Ascending aorta (tissue), 2 donors: ENCODE data around the gene S100A9. TPM values are rescaled to one million over a fixed set of nuclear protein-coding genes. Genes with fewer than 3 reads are reported as not detected.

Experiments used
- DNase-seq, 2 donors: peaks; one replicate each; pipeline ENCODE4 v3.0.0-alpha.2; 2019; ENCODE audit warnings: low spot score in 2 of 2
- H3K27ac ChIP-seq, 2 donors: fragments of 200-600 bp; sonication (generic); one replicate each; pipeline ENCODE4 v1.5.1; 2016 to 2017; ENCODE audit warnings: mild to moderate bottlenecking in 1 of 2
- H3K27me3 ChIP-seq: fragments of 200-600 bp; sonication (generic); one replicate; pipeline ENCODE4 v1.5.1; 2017
- H3K36me3 ChIP-seq, 2 donors: fragments of 200-600 bp; sonication (generic); one replicate each; pipeline ENCODE4 v1.5.1; 2016
- H3K4me1 ChIP-seq, 2 donors: fragments of 200-600 bp; sonication (generic); one replicate each; pipeline ENCODE4 v1.5.1; 2016 to 2017; ENCODE audit warnings: mild to moderate bottlenecking in 1 of 2
- H3K4me3 ChIP-seq, 2 donors: fragments of 200-600 bp; sonication (generic); one replicate each; pipeline ENCODE4 v1.5.1; 2016 to 2017; ENCODE audit warnings: mild to moderate bottlenecking in 1 of 2
- H3K9me3 ChIP-seq, 2 donors: fragments of 200-600 bp; sonication (generic); one replicate each; pipeline ENCODE4 v1.5.1; 2016
- intact Hi-C: fragments of 100-400 bp; cut with DNase I; formaldehyde crosslinking; loops from one replicate; pipeline ENCODE4 v1.15.1; 2023
- total RNA-seq: library from RNA; depleted of rRNA; stranded (reverse); fragments of >200 nt; gene quantifications from one replicate; pipeline ENCODE4 v1.1.0, GENCODE V29; 2016
- TF ChIP-seq, protein P1 (sequence below), 3 experiments: fragments of 200-600 bp in 2 of 3; fragments of 450-650 bp in 1 of 3; sonication (generic) in 2 of 3; IDR thresholded peaks; one replicate each; pipeline ENCODE4 v1.5.1; 2016 to 2019; ENCODE audit warnings: antibody characterized with exemption in 3 of 3, mild to moderate bottlenecking in 1 of 3, moderate library complexity in 1 of 3

The S100A9 gene
- total RNA-seq, 1 donor from 2014 or later, result 764 TPM

DNA sequence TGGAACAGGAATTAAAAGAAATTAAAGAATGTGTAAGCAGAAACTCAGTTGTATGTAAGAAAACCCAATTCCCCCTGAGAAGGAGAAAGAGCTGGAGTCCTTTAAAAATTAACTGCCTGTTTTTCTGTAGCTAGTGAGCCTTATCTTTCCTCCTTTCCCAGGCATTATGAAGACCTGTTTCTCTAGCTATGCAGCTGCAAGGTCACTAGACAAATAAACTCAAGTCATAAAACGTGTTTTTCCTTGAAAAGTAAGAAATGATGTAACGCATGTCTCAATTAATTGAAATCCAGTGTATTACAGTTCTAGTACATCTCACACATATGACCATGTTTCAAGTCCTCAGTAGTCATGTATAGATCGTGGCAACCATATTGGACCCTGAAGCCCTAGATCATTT is 12.5 kb downstream of the S100A9 start:
- Histone ChIP-seq H3K27me3 (no peaks in the 10 kb centered on the region), H3K27ac (no peak overlapping the region), H3K4me1 (no peaks in the 10 kb centered on the region), H3K9me3 (no peaks in the 10 kb centered on the region), H3K36me3 (no peaks in the 10 kb centered on the region), H3K4me3 (no peak overlapping the region)
- no peak for DNase-seq
- intact Hi-C loops, result no loop called here
- TF ChIP-seq, protein P1, sequence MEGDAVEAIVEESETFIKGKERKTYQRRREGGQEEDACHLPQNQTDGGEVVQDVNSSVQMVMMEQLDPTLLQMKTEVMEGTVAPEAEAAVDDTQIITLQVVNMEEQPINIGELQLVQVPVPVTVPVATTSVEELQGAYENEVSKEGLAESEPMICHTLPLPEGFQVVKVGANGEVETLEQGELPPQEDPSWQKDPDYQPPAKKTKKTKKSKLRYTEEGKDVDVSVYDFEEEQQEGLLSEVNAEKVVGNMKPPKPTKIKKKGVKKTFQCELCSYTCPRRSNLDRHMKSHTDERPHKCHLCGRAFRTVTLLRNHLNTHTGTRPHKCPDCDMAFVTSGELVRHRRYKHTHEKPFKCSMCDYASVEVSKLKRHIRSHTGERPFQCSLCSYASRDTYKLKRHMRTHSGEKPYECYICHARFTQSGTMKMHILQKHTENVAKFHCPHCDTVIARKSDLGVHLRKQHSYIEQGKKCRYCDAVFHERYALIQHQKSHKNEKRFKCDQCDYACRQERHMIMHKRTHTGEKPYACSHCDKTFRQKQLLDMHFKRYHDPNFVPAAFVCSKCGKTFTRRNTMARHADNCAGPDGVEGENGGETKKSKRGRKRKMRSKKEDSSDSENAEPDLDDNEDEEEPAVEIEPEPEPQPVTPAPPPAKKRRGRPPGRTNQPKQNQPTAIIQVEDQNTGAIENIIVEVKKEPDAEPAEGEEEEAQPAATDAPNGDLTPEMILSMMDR (IDR thresholded peaks at IDR 0.05), result no peak

GRCh38 chr1:153371231-153371630 is 13.6 kb downstream of the S100A9 start:
- no peak overlapping the region for H3K27ac ChIP-seq
- no peaks in the 10 kb centered on the region for H3K27me3 ChIP-seq
- H3K9me3 ChIP-seq, result no peaks in the 10 kb centered on the region
- no peaks in the 10 kb centered on the region for H3K4me1 ChIP-seq
- no peak overlapping the region for H3K4me3 ChIP-seq
- no peak for DNase-seq
- intact Hi-C loops, result no loop called here
- TF ChIP-seq, protein P1 (IDR thresholded peaks at IDR 0.05), result no peak
- H3K36me3 ChIP-seq, result no peaks in the 10 kb centered on the region

DNA sequence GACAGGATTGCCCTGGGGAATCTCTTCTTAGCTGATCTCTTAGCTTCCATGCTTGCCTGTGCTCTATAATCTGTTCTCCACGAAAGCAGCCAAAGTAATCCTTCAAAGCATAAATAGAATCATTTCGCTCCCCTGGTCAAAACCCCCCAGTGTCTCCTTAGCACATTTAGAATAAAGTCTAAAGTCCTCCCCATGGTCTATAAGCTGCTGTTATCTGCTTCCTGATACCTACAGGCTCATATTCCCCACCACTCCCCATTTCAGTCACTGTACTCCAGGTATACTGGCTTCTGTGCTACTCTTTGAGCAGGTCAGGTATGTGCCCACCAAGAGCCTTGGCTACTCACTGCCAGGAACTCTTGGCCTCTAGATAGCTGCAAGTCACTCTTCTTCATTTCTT is 14.9 kb downstream of the S100A9 start:
- DNase-seq, result no peak
- no peaks in the 10 kb centered on the region for H3K9me3 ChIP-seq
- H3K4me3 ChIP-seq, result no peak overlapping the region
- no peaks in the 10 kb centered on the region for H3K4me1 ChIP-seq
- H3K27me3 ChIP-seq, result no peaks in the 10 kb centered on the region
- intact Hi-C loops, result no loop called here
- H3K27ac ChIP-seq, result no peak overlapping the region
- no peaks in the 10 kb centered on the region for H3K36me3 ChIP-seq
- TF ChIP-seq, protein P1 (IDR thresholded peaks at IDR 0.05), result no peak

DNA sequence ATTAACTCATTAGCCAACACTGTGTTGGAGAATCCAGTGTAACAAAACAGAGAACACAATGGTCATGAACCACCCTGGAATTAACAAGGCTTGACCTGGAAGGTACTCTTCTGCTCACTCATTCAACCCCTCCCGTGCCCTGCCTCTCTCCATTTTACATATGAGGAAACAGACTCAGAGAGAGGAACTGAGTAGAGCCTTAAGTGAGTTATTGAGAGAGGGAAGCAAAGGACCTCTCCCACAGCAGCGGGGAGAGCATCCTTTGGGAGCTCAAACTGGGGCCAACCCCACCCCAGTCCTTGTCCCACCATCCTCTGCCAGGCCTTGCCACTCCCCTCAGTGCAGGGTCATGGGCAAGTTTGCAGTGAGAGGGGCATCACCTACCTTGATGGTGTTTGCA is 16.4 kb downstream of the S100A9 start:
- Histone ChIP-seq H3K36me3 (no peaks in the 10 kb centered on the region), H3K27ac (no peak overlapping the region), H3K4me3 (no peak overlapping the region), H3K27me3 (no peaks in the 10 kb centered on the region), H3K4me1 (no peaks in the 10 kb centered on the region), H3K9me3 (no peaks in the 10 kb centered on the region)
- TF ChIP-seq, protein P1 (IDR thresholded peaks at IDR 0.05), result no peak
- intact Hi-C loops, result no loop called here
- peak in 1 of 2 donors; percentile 56 for DNase-seq

DNA sequence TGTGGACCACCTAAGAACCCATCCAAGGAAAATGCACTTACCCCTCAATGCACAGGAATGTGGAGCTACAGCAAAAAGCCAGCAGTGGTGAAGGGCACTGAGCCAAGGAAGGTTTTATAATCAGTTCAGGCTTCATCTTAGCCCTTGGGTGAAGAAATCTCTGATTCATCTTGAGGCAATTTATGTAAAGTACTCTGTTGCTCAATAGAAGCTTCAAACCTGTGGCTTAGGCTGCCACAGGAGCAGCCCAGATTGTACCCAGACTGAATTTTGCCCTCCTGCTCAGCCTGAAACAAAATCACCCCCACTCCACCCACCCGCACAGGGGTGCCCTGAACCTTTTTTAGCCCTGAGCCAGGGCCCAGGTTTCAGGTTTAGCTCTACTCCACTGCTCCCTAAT is 17.9 kb downstream of the S100A9 start, which contains the start of gene S100A12:
TSS of gene S100A12 (minus strand) at position 111 of the 400 bp plus-strand sequence. CDS start 1,029 bp downstream, outside the sequence.
- intact Hi-C loops, result no loop called here
- no peaks in the 10 kb centered on the region for H3K27me3 ChIP-seq
- H3K9me3 ChIP-seq, result no peaks in the 10 kb centered on the region
- no peak within 1 kb of the TSS for H3K4me3 ChIP-seq
- H3K4me1 ChIP-seq, result no peaks in the 10 kb centered on the region
- TF ChIP-seq, protein P1 (IDR thresholded peaks at IDR 0.05), result no peak
- peak in 1 of 2 donors; percentile 58 for DNase-seq
- H3K36me3 ChIP-seq, result no peaks in the 10 kb centered on the region
- H3K27ac ChIP-seq, result no peak within 1 kb of the TSS

- intact Hi-C loops, result no loop called here
- Histone ChIP-seq H3K4me3 (no peak overlapping the region), H3K9me3 (peaks cover 0 to 9% of the 10 kb centered on the region in 2 donors), H3K27ac (no peak overlapping the region), H3K36me3 (no peaks in the 10 kb centered on the region), H3K27me3 (no peaks in the 10 kb centered on the region), H3K4me1 (no peaks in the 10 kb centered on the region)
- TF ChIP-seq, protein P1 (IDR thresholded peaks at IDR 0.05), result no peak
- no peak for DNase-seq
These were observed 21.9 kb downstream of the S100A9 start for GRCh38 chr1:153379591-153379990.
